HG02884 (cell line): ENCODE data around the gene CDKL1.
A peak's percentile ranks its signal among the peaks of the same experiment; 100 is the strongest.

Source experiments
- ATAC-seq: cut with Tn5 transposase; IDR thresholded peaks from one replicate; pipeline ENCODE4 v1.9.1; 2021; ENCODE audit warnings: mild to moderate bottlenecking, moderate library complexity; ENCODE audit not compliant: unreplicated experiment

Gene CDKL1

GRCh38 chr14:50396631-50397389, at the start of gene CDKL1:
Gene CDKL1 (minus strand): TSS chr14:50396881. CDS start chr14:50395868, 1,013 bp downstream.
- ATAC-seq, result peak; percentile 58

GRCh38 chr14:50434528-50434927, 37.8 kb upstream of the CDKL1 start:
- ATAC-seq, result no peak

DNA sequence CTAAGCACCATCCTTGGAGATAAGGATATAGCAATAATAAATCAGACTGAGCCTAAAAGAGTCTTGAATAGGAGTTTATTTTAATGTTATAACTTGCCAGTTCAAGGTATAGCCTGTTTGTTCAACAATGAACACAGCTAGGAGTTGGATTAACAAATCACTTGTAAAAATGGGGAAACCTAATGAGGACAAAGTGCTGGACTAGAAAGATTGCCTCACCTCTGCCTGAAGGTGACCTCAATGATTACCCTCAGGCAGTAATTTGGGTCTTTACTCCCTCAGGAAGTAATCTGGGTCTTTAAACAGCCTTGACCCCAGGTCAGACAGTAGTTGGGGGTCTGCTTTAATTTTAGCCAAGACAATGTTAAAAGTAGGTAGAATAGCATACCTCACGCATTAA, 35.5 kb upstream of the CDKL1 start:
- ATAC-seq, result no peak

DNA sequence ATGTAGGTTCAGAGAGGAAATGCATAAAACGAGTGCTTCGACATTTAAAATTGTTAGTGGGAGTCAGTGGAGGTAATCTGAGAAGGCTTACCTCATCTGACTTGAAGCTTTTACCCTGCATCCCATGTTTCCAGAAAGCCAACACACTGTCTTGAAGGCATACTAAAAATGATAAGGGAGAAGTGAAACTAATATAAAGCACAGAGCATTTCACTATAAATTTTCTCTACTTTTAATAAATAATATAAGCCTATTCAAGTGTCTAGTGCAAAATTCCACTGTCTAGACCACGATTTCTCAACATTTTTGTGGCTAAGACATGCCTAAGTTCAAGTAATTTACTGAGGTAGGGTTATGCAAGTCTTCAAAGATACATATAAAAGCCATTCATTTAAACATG, 29.1 kb upstream of the CDKL1 start:
- no peak for ATAC-seq

GRCh38 chr14:50425105-50425504, 28.4 kb upstream of the CDKL1 start:
- no peak for ATAC-seq

DNA sequence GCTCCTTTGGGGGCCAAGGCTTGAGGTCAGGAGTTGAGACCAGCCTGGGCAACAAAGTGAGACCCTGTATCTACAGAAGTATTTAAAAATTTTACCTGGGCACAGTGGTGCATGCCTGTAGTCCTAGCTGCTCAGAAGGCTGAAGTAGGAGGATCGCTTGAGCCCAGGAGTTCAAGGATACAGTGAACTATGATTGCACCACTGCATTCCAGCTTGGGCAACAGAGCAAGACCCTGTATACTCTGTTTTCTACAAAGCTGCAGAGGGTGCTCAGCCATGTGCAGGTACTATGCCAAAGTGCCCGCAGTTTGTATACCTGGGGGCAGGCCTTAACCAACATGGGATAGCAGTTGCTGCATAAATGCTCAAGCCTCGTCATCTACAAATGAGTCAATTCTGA, 26.8 kb upstream of the CDKL1 start:
- ATAC-seq, result no peak

DNA sequence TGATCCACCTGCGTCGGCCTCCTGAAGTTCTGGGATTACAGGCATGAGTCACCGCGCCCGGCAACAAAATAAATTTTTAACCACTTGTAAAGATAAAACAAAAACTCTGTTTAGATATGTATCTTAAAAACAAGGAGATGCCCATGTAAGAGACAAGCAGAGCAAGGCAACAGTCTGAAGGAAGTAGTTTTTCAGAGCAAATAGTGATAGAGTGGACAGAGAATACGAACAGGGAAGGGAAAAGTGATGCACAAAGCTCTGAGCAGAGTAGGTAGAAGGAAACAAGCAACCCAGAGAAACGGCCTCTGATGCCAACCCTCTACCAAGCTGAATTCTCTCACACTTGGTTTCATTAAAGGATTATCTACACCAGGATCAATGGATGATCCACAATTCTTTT, 24.8 kb upstream of the CDKL1 start:
- no peak for ATAC-seq

DNA sequence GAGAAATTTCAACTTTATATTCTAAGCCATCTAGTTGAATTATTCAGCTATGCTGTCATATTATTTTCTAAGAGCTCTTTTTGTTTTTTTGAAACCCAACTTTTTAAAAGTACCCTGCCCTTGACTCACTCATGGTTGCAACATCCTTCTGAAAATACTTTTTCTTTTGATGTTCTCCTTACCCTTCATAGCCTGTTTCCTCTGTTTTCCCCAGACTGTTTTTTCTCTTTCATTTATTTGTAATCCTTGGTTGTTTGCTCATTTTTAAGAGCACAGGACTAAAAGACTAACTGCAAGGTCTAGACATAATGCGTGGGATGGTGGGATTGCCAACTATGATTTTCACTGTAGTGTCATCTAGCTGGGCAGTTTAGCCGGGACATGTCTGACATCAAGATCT, 21.2 kb upstream of the CDKL1 start:
- ATAC-seq, result no peak

GRCh38 chr14:50410921-50411320, 14.2 kb upstream of the CDKL1 start:
- ATAC-seq, result no peak

DNA sequence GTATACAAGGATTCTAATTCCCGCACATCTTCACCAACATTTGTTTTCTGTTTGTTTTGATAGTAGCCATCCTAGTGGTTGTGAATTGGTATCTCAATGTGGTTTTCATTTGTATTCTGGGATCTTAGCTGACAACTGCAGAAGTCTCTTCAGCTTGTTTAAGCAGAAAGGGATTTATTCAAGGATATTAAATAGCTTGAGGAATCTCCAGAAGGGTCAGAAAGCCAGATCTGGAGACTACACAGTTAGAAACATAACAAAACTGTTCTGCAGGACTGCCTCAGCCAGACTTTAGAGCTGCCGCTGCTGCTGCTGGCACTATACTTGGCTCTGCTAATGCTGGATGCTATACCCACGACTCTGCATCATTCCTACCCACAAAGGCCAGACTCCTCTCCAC, 13.4 kb upstream of the CDKL1 start:
- no peak for ATAC-seq

- no peak for ATAC-seq
Measured at GRCh38 chr14:50407111-50407812, 10.6 kb upstream of the CDKL1 start.

DNA sequence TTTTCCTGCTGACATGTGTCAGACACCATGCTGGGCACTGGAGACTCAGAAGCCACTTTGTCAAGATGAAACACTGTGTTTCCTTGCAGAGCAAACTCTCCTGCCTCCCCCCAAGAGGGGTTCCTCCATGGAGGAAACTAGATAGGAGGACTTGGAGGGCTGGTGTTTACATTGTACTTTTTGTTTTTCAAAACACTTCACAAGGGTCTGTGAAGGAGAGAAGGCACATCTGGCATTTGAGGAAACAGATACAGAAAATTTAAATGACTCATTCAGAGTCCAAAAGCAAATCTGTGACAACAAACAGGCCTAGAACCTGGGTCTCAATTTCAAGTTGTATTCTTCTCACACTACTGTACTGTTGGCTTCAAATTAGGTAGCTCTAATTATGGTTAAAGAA, 6.7 kb upstream of the CDKL1 start:
- ATAC-seq, result no peak

DNA sequence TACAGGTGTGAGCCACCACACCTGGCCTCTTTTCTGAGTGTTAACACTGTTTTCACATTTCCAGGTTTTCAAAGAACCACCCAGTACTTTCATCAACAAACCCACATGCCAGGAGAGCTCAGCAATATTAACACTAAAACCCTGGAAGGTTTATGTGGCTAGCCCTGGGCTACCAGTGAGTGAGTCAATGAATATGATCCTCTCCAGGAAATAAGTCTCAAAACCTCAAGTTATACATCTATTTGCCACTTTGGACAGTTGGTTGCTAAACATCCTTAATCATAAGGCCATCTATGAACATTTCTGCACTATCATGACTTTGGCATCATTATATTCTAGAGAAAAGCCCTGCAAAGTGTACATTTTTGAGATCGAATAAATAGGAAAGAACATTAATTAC, 6.3 kb upstream of the CDKL1 start:
- no peak for ATAC-seq

DNA sequence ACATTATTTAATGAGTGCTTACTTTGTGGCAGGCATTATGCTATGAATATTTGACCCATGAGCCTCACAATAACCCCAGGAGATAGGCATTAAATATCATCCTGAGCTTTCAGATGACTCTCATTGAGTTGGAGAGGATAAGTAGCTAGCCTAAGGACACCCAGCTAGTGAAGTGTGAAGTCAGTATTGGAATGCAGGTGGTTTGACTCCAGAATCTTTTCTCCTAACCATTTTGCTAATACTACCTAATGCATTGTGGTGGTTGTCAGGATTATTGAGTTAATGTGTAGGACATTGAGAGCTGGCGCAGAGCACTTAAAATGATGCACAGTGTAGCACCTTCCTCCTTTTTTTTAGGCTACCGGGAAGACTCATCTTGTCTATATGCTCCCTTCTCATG, 3.8 kb upstream of the CDKL1 start:
- ATAC-seq, result no peak

DNA sequence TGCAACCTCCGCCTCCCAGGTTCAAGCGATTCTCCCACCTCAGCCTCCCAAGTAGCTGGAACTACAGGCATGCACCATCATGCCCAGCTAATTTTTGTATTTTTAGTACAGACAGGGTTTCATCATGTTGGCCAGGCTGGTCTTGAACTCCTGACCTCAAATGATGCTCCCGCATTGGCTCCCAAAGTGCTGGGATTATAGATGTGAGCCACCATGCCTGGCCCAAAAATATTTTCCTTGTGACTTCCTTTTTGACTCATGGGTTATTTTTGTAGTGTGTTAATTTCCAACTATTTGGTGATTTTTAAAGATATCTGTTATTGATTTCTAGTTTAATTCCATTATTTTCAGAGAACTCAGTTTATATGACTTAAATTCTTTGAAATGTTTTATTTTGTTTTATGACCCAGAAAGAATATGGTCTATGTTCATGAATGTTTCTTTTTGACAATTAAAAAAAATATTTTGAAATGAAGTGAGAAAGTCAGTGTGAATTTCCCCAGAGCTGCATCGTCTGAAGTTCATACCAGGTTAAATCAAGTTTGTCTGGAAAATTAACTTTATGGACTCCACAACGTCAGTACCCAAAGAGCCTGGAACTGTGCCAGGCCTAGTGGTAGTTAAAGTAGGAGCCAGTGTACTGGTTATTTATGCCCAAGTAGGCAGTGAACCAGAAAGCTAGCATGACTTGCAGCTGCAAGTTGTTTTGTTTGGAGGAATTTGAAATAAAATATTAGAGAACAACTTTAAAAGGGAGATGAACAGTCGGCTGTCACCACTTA, 2.8 kb upstream of the CDKL1 start:
- ATAC-seq, result no peak

GRCh38 chr14:50398189-50398580, 1.5 kb upstream of the CDKL1 start:
- ATAC-seq, result no peak

DNA sequence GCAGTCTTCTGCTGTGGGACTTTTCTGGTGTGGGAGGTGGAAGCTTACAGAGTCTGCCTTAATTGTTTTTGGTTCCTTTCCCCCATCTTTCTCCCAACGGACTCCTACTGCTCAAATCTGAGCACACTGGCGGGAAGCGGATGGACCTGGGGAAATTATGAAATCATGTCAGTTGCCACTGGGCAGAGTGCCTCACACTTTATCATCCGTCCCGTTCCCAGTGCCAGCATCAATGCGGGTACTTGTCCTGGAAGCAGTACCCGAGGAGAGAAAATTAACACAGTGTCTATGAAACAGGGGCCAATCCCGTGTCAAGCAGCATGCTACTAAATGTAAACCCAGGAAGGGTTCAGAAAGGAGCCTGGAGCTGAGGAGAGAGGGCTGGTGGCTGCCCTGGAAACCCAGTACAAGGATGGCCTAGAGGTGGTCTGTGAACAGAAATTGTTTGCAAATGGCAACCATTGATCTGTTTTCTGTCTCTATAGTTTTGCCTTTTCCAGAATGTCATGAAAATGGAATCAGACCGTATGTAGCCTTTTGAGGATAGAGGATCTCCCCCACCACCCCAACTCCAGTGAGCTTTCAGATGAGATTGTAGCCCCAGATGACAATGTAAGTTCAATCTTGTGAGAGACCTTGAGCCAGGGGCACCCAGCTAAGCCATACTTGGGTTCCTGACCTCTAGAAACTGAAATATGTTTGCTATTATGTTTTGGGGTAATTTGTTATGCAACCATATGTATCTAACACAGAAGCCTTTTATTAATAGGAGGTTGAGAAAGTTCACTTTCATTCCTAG, 908 bp upstream of the CDKL1 start:
- ATAC-seq, result no peak

GRCh38 chr14:50395448-50395847, 1.2 kb downstream of the CDKL1 start:
- ATAC-seq, result no peak

- ATAC-seq, result no peak
Measured at GRCh38 chr14:50394713-50395112, 2.0 kb downstream of the CDKL1 start.

DNA sequence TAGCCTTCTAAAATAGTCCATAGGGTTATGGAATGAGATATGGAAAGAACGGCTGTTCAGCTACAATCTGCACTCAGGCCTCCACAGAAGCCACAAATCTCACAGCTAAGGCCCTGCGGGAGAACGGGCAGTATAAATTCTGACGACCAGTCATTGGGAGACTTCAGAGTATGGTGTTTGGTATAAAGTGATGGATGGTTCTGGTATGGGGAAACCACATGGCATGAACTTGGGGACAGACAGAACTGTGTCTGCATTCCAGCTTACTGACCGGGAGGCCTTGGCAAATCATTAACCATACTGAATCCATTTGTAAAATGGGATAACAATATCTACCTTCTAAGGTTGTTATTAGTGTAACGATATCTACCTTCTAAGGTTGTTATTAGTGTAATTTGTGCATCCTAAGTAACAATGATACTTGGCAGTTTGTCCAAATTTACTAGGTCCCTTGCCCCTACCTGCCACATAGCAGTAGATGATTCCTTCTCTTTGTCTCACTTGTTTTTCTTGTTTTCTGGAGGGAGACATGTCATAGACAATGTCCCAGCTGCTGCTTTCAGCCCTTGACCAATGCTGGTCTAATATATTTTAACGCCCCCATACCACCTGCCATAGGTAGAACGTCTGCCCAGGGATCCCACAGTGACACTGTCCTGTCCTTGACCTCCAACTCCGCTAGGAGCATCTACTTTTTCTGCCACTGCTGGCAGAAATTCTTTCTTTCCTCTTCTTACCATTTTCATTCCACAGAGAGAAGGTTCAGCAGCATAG, 6.8 kb downstream of the CDKL1 start:
- no peak for ATAC-seq
